ENCODE results near the gene MTUS2.

DNA sequence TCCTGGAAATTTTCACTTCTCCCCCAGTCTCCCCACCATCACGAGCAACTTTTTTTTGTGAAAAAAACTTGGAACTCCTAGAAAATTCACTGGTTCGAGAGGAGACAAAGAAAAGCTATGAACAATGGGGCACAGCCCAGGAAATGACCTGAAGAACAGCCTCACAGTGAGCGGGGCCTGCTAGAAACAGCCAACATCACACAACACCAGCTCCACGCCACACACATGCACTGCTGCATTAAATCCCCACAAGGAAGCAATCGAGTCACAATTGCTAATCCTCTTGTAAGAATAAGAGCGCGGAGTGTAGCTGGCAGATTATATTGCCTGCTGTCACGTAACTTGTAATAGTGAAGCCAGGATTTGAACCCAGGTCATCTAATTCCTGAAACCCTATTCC is 726.5 kb downstream of the MTUS2 start:
- TF ChIP-seq, protein P1, sequence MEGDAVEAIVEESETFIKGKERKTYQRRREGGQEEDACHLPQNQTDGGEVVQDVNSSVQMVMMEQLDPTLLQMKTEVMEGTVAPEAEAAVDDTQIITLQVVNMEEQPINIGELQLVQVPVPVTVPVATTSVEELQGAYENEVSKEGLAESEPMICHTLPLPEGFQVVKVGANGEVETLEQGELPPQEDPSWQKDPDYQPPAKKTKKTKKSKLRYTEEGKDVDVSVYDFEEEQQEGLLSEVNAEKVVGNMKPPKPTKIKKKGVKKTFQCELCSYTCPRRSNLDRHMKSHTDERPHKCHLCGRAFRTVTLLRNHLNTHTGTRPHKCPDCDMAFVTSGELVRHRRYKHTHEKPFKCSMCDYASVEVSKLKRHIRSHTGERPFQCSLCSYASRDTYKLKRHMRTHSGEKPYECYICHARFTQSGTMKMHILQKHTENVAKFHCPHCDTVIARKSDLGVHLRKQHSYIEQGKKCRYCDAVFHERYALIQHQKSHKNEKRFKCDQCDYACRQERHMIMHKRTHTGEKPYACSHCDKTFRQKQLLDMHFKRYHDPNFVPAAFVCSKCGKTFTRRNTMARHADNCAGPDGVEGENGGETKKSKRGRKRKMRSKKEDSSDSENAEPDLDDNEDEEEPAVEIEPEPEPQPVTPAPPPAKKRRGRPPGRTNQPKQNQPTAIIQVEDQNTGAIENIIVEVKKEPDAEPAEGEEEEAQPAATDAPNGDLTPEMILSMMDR (IDR thresholded peaks at IDR 0.05), result no peak
- no peak for TF ChIP-seq POLR2A (IDR thresholded peaks at IDR 0.05)

Data from body of pancreas (tissue), 4 donors.